DND-41 (cell line): ENCODE results near the gene MXRA5.

Experiments
- ATAC-seq: fragments of 200-7000 bp; cut with Tn5 transposase; 3 replicates; pipeline ENCODE4 v1.9.1; 2021; ENCODE audit warnings: low read depth; ENCODE audit not compliant: insufficient read depth
- DNase-seq: peaks from one replicate; pipeline ENCODE4 v3.0.0-alpha.2; 2020
- H2AFZ ChIP-seq: 2 replicates; pipeline ENCODE4 v1.6.0; 2012; ENCODE audit warnings: low read depth, low read length
- H3K27ac ChIP-seq: 2 replicates; pipeline ENCODE4 v1.5.1; 2012; ENCODE audit warnings: low read length, inconsistent platforms
- H3K27me3 ChIP-seq: fragments of 200-600 bp; sonication (generic); 2 replicates; pipeline ENCODE4 v1.6.0; 2012; ENCODE audit warnings: low read length, mild to moderate bottlenecking, inconsistent platforms; ENCODE audit not compliant: insufficient read depth, poor library complexity
- H3K36me3 ChIP-seq: 2 replicates; pipeline ENCODE4 v1.5.1; 2012; ENCODE audit warnings: low read length, inconsistent platforms; ENCODE audit not compliant: insufficient read depth
- H3K4me1 ChIP-seq: 2 replicates; pipeline ENCODE4 v1.5.1; 2012; ENCODE audit warnings: mild to moderate bottlenecking, low read length; ENCODE audit not compliant: insufficient read depth
- H3K4me2 ChIP-seq: 2 replicates; pipeline ENCODE4 v1.6.0; 2012; ENCODE audit warnings: mild to moderate bottlenecking, moderate library complexity, low read length, inconsistent platforms; ENCODE audit not compliant: insufficient read depth
- H3K4me3 ChIP-seq, 2 experiments: fragments of 200-600 bp in 1 of 2; shearing (Covaris generic) in 1 of 2; 2 replicates each; pipeline ENCODE4 v1.5.1; 2012 to 2016; ENCODE audit warnings: inconsistent platforms in 2 of 2, low read length in 2 of 2, mild to moderate bottlenecking in 2 of 2, low read depth in 1 of 2, moderate library complexity in 1 of 2
- H3K79me2 ChIP-seq: 2 replicates; pipeline ENCODE4 v1.6.0; 2012; ENCODE audit warnings: low read length, inconsistent platforms; ENCODE audit not compliant: insufficient read depth
- H3K9ac ChIP-seq: 2 replicates; pipeline ENCODE4 v1.6.0; 2012; ENCODE audit warnings: low read depth, mild to moderate bottlenecking, inconsistent platforms, low read length, moderate library complexity
- H3K9me3 ChIP-seq: 2 replicates; pipeline ENCODE4 v1.5.1; 2012; ENCODE audit warnings: low read length, moderate library complexity, mild to moderate bottlenecking, inconsistent platforms; ENCODE audit not compliant: insufficient read depth, severe bottlenecking
- H4K20me1 ChIP-seq: 2 replicates; pipeline ENCODE4 v1.6.0; 2012; ENCODE audit warnings: low read length; ENCODE audit not compliant: insufficient read depth
- CTCF ChIP-seq: IDR thresholded peaks from 2 replicates; pipeline ENCODE4 v1.5.1; 2012; ENCODE audit warnings: borderline replicate concordance, low read length, moderate library complexity, mild to moderate bottlenecking; ENCODE audit not compliant: poor library complexity, severe bottlenecking; ENCODE audit errors: extremely low read depth
- EZH2 ChIP-seq: IDR thresholded peaks from 3 replicates; pipeline ENCODE4 v1.6.1; 2012; ENCODE audit warnings: borderline replicate concordance, low read depth, mild to moderate bottlenecking, moderate library complexity, low read length, inconsistent platforms; ENCODE audit not compliant: severe bottlenecking

The MXRA5 gene

GRCh38 chrX:3262901-3263300 is 83.6 kb downstream of the MXRA5 start:
- Histone ChIP-seq H4K20me1 (no peaks in the 10 kb centered on the region), H3K4me3 (no peak overlapping the region), H2AFZ (no peak overlapping the region), H3K27ac (no peak overlapping the region), H3K36me3 (no peaks in the 10 kb centered on the region), H3K79me2 (no peaks in the 10 kb centered on the region), H3K4me1 (no peaks in the 10 kb centered on the region), H3K27me3 (no peaks in the 10 kb centered on the region), H3K4me2 (no peak overlapping the region), H3K9ac (no peak overlapping the region), H3K9me3 (no peaks in the 10 kb centered on the region)
- TF ChIP-seq EZH2 (no peak), CTCF (no peak)
- DNase-seq (no peak), ATAC-seq (no peak)
